ENCODE data around the gene DYNLRB2. TPM values are rescaled to one million over a fixed set of nuclear protein-coding genes. Genes with fewer than 3 reads are reported as not detected.

DYNLRB2 gene
- 0.49 to 0.50 TPM in 2 of 5 replicates, not detected in the others for total RNA-seq (2022; extraction: Qiagen RNA extraction; ENCODE audit: low read depth)

GRCh38 chr16:80540516-80541305 is at the start of gene DYNLRB2:
TSS of gene DYNLRB2 (plus strand) at chr16:80540993. CDS start at chr16:80541077, 84 bp downstream.

